Activated T-cell treated with anti-CD3 and anti-CD28 coated beads, Interleukin-2, amount 50 U/mL, for 4 hours (primary cell): Measurements from ENCODE around the gene SEC31A. TPM values are rescaled to one million over a fixed set of nuclear protein-coding genes. Genes with fewer than 3 reads are reported as not detected.

ENCODE experiments used
- ATAC-seq, 2 donors: fragments of 200-7000 bp; cut with Tn5 transposase; one replicate each; pipeline ENCODE4 v1.10.0; 2021
- DNase-seq: peaks from one replicate; pipeline ENCODE4 v3.0.0-alpha.2; 2020
- H3K27me3 Mint-ChIP-seq: one replicate; pipeline ENCODE4 v1.8.0; 2021; ENCODE audit warnings: low read depth, mixed read lengths
- H3K36me3 Mint-ChIP-seq: one replicate; pipeline ENCODE4 v1.8.0; 2022; ENCODE audit warnings: mixed read lengths; ENCODE audit not compliant: insufficient read depth
- H3K4me1 Mint-ChIP-seq: one replicate; pipeline ENCODE4 v1.8.0; 2021; ENCODE audit warnings: low read depth, mixed read lengths
- H3K4me3 Mint-ChIP-seq: one replicate; pipeline ENCODE4 v1.8.0; 2021; ENCODE audit warnings: mild to moderate bottlenecking, moderate library complexity, mixed read lengths
- H3K9me3 Mint-ChIP-seq: one replicate; pipeline ENCODE4 v1.8.0; 2021; ENCODE audit warnings: mixed read lengths
- total RNA-seq, 3 donors: library from RNA; stranded (reverse); gene quantifications; one replicate each; pipeline ENCODE4 v1.2.1, GENCODE V29; 2021

Gene SEC31A
- total RNA-seq, 3 donors from 2014 or later, result 114 to 124 (median 123) TPM

- no peak overlapping the region for H3K4me3 Mint-ChIP-seq
- DNase-seq, result no peak
- peaks cover 8% of the 10 kb centered on the region for H3K36me3 Mint-ChIP-seq
- ATAC-seq, result no peak
- no peaks in the 10 kb centered on the region for H3K27me3 Mint-ChIP-seq
- H3K4me1 Mint-ChIP-seq, result peaks cover 39% of the 10 kb centered on the region
- no peaks in the 10 kb centered on the region for H3K9me3 Mint-ChIP-seq
These were observed 10.3 kb upstream of the SEC31A start for GRCh38 chr4:82901183-82901718.

- DNase-seq, result peak; percentile 95
- Mint-ChIP-seq H3K36me3 (peaks cover 11% of the 10 kb centered on the region), H3K4me1 (peaks cover 35% of the 10 kb centered on the region), H3K27me3 (no peaks in the 10 kb centered on the region), H3K4me3 (no peak within 1 kb of the TSS), H3K9me3 (no peaks in the 10 kb centered on the region)
- peak; percentile 92 to 93 for ATAC-seq
These were observed 9.6 kb upstream of the SEC31A start, which contains the start of gene THAP9 for GRCh38 chr4:82900411-82901182. Gene THAP9, plus strand, starts transcription at chr4:82900735. Its CDS starts 68 bp downstream, at chr4:82900803.

- H3K9me3 Mint-ChIP-seq, result no peaks in the 10 kb centered on the region
- peak; percentile 2 to 5 for ATAC-seq
These were observed 9.1 kb upstream of the SEC31A start for GRCh38 chr4:82900066-82900410.

DNA sequence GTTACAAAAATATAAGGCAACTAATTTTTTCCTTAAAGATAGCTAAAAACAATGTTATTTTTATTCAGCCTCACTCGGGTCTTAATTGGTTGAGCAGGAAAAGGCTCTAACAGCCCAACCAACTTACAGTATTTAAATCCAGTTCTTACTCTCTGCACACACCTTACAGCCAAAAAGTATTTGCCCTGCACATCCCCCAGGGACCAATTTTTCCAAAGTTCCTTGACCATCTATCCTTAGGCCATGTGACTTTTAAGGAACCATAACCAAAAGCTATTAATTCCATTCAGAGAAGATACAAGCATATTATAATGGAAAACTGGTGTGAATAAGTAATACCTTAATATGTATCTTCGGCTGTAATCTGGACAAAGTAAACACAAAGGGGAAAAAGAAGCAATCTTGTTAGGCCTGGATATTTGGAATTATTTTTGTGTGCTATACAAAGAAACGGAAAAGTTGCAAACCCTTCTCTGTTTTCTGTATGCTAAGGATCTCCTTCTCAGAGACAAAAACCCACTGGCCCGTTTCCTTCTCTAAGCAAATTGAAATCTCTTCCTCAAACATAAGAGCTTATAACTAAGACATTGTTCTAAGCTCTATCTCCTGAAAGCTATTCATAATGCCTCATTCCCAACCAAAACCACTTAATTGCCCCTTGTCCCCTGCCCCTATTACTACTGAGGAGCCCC, 8.6 kb upstream of the SEC31A start:
- H3K4me1 Mint-ChIP-seq, result peaks cover 28% of the 10 kb centered on the region
- DNase-seq, result no peak
- no peak overlapping the region for H3K4me3 Mint-ChIP-seq
- ATAC-seq, result no peak
- H3K9me3 Mint-ChIP-seq, result no peaks in the 10 kb centered on the region
- H3K27me3 Mint-ChIP-seq, result no peaks in the 10 kb centered on the region
- H3K36me3 Mint-ChIP-seq, result peaks cover 15% of the 10 kb centered on the region

More at GRCh38 chr4:82900066-82900410, 9.1 kb upstream of the SEC31A start:
- no peak for DNase-seq
- no peak overlapping the region for H3K4me3 Mint-ChIP-seq
- H3K4me1 Mint-ChIP-seq, result peaks cover 31% of the 10 kb centered on the region
- H3K36me3 Mint-ChIP-seq, result peaks cover 12% of the 10 kb centered on the region
- H3K27me3 Mint-ChIP-seq, result no peaks in the 10 kb centered on the region

DNA sequence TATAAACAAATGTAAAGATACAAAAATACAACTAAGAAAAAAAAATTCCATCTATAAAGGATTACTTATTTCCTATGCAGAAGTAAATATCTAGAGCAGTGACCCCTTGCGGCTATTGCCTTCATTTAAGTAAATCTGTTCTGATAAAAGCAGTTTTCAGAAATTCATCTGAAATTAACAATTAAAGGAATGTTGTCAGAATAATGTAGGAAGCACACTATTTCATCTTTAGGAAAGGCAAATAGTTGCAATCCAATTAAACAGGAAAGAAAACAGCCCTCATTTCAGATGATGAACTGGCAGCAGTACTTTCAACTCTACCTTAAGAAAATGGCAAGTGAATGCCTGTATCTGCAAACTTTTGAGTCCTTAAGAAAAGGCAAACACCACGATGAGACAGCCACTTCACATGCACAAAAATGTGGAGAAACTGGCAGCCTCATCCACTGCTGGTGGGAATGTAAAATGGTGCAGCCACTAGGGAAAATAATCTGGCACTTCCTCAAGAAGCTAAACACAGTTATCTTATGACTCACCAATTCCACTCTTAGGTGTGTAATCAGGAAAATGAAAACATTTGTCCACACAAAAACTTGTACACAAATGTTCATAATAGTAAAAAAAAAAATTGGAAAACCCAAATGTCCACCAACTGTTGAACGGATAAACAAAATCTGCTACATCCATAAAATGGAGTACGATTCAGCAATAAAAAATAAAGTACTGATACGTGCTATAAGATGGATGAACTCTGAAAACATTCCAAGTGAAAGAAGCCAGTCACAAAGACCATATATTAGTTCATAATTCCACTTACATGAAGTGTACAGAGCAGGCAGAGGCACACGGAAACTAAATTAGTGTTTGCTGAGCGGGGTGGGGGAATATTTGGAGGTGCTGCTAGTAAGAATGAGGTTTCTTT, 7.6 kb upstream of the SEC31A start:
- H3K27me3 Mint-ChIP-seq, result no peaks in the 10 kb centered on the region
- no peaks in the 10 kb centered on the region for H3K9me3 Mint-ChIP-seq
- H3K4me1 Mint-ChIP-seq, result peaks cover 25% of the 10 kb centered on the region
- ATAC-seq, result no peak
- H3K4me3 Mint-ChIP-seq, result no peak overlapping the region
- H3K36me3 Mint-ChIP-seq, result peaks cover 23% of the 10 kb centered on the region
- DNase-seq, result no peak

GRCh38 chr4:82896755-82897154, 5.8 kb upstream of the SEC31A start:
- H3K4me1 Mint-ChIP-seq, result peaks cover 27% of the 10 kb centered on the region
- ATAC-seq (no peak), DNase-seq (no peak)
- peaks cover 23% of the 10 kb centered on the region for H3K36me3 Mint-ChIP-seq
- H3K9me3 Mint-ChIP-seq, result no peaks in the 10 kb centered on the region
- no peak overlapping the region for H3K4me3 Mint-ChIP-seq
- H3K27me3 Mint-ChIP-seq, result no peaks in the 10 kb centered on the region

GRCh38 chr4:82893942-82894341, 3.0 kb upstream of the SEC31A start:
- Mint-ChIP-seq H3K4me1 (peaks cover 34% of the 10 kb centered on the region), H3K27me3 (no peaks in the 10 kb centered on the region), H3K9me3 (no peaks in the 10 kb centered on the region), H3K4me3 (no peak overlapping the region), H3K36me3 (peaks cover 23% of the 10 kb centered on the region)
- ATAC-seq, result no peak
- no peak for DNase-seq

DNA sequence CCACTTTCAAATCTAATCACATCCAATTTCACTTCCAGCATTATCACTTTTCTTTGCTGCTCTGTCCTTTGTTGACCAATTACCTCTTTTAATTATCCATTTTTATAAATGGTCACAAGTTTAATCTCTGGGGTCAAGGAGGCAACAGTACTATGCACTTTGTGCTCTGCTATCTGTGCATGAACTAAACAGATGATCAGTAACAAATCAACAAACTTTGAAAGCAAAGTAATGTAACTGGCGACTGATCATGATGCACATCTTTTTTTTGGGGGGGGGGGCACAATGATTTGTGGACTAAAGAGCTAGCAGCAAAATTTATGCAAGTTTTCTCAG, 1.5 kb upstream of the SEC31A start:
- peaks cover 22% of the 10 kb centered on the region for H3K36me3 Mint-ChIP-seq
- peak overlapping the region; percentile 16 for H3K4me3 Mint-ChIP-seq
- ATAC-seq (no peak), DNase-seq (no peak)
- H3K9me3 Mint-ChIP-seq, result no peaks in the 10 kb centered on the region
- peaks cover 27% of the 10 kb centered on the region for H3K4me1 Mint-ChIP-seq
- H3K27me3 Mint-ChIP-seq, result no peaks in the 10 kb centered on the region

DNA sequence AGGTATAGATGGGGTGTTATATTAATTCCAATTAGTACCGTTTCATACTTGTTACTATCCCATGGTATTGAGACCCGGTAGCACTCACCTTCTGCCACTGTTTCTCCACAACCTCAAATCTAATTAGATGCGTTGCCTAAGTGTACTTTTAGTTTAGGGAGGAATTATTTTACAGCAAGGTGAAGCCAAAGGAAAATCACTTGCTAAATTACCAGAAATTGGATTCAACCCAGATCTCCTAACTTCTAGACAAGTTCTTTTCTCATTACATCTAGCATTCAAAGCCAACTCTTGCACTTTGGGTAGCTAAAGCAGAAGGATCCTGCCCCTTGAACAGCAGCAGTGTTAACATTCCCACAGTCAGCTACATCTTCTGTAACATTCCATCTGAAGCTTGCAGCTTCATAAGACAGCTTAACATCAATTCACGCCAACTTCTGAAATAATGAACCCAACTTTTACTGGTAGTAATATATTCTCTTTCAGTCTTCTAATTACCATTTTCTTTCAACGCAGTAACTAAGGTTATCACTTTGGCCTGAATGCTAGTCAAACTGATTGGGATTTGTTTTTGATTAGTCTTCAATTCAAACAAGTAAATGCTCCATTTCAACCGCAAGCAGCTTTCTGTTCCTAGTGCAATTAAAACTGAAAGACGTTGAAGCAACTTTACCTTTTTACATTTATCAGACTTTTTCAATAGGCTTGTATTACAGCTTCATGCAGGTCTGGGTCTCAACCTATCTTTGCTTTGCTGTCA, 934 bp upstream of the SEC31A start:
- DNase-seq, result no peak
- ATAC-seq, result no peak
- H3K27me3 Mint-ChIP-seq, result no peaks in the 10 kb centered on the region
- peak overlapping the region; percentile 90 for H3K4me3 Mint-ChIP-seq
- H3K4me1 Mint-ChIP-seq, result peaks cover 27% of the 10 kb centered on the region
- no peaks in the 10 kb centered on the region for H3K9me3 Mint-ChIP-seq
- H3K36me3 Mint-ChIP-seq, result peaks cover 18% of the 10 kb centered on the region

DNA sequence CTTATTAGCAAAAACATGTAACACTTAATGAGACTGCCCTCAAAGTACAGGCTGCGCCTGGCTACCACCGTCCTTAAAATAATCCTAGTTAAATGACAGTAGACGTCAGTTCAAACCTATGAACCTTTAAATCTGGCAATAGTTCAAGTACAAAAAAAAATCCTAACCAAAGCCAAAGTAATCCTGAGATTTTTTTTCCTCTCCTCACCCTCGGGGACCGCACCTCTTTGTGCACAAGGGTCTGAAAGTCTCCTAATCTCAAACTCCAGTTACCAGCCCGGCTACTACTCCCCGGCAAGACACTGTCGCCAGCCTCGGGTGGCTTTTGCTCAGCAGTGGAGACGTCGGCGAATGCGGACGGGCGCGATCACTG, 439 bp downstream of the SEC31A start:
- H3K36me3 Mint-ChIP-seq, result peaks cover 14% of the 10 kb centered on the region
- H3K9me3 Mint-ChIP-seq, result no peaks in the 10 kb centered on the region
- H3K27me3 Mint-ChIP-seq, result no peaks in the 10 kb centered on the region
- no peak for ATAC-seq
- H3K4me1 Mint-ChIP-seq, result peaks cover 34% of the 10 kb centered on the region
- DNase-seq, result no peak
- peak overlapping the region; percentile 90 for H3K4me3 Mint-ChIP-seq

GRCh38 chr4:82889287-82889686, 1.7 kb downstream of the SEC31A start:
- no peaks in the 10 kb centered on the region for H3K9me3 Mint-ChIP-seq
- H3K27me3 Mint-ChIP-seq, result no peaks in the 10 kb centered on the region
- DNase-seq, result no peak
- ATAC-seq, result no peak
- H3K36me3 Mint-ChIP-seq, result peaks cover 8% of the 10 kb centered on the region
- H3K4me1 Mint-ChIP-seq, result peaks cover 41% of the 10 kb centered on the region
- peak overlapping the region; percentile 90 for H3K4me3 Mint-ChIP-seq

DNA sequence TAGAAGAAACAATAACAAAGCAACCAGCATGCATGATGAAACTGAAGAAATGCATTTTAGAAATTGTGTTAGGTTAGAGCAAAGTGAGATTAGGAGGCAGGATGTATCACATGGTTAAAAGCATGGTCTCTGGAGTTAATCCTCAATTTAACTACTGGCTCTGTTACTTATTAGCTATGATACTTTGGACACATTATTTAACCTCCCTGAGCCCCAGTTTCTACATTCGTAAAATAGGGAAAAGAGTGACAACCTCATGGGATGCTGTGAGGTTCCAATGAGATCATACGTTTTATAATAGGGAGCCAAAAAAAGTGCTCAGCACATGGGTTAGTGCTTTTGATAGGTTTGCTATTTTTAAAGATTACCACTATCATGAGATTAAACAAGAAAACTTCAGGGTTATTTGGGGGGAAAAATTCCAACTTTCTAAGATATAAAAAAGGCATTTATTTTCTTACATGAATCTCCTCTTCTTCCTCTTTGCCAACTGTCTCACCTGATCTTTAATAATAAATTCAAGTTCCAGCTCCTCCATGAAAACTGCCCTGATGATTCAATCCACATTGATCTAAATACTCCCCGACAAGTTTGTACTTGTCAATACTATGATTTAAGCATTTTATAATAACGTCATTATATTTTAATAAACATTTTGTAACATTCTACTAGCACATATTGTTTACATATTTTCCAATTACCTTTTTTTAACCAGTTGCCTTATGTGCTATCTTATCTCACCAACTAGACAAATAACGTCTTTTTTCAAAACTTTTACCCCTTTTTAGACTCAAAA, 4.6 kb downstream of the SEC31A start:
- Mint-ChIP-seq H3K9me3 (no peaks in the 10 kb centered on the region), H3K27me3 (no peaks in the 10 kb centered on the region)

GRCh38 chr4:82885410-82885809, 5.5 kb downstream of the SEC31A start:
- peaks cover 13% of the 10 kb centered on the region for H3K36me3 Mint-ChIP-seq
- no peaks in the 10 kb centered on the region for H3K27me3 Mint-ChIP-seq
- no peak overlapping the region for H3K4me3 Mint-ChIP-seq
- DNase-seq (no peak), ATAC-seq (no peak)
- H3K9me3 Mint-ChIP-seq, result no peaks in the 10 kb centered on the region
- peaks cover 40% of the 10 kb centered on the region for H3K4me1 Mint-ChIP-seq

More for the DNA sequence above, 4.6 kb downstream of the SEC31A start:
- H3K36me3 Mint-ChIP-seq, result peaks cover 10% of the 10 kb centered on the region
- ATAC-seq, result no peak
- H3K4me3 Mint-ChIP-seq, result no peak overlapping the region
- DNase-seq, result no peak
- peaks cover 40% of the 10 kb centered on the region for H3K4me1 Mint-ChIP-seq
